Measurements from ENCODE around the gene DIPK1C. TPM values are rescaled to one million over a fixed set of nuclear protein-coding genes. Genes with fewer than 3 reads are reported as not detected.
"Not testable (repeated sequence)": the region's sequence is repeated elsewhere in the genome, so short reads cannot be mapped to it uniquely, and the experiment has no call there.

Gene DIPK1C
- total and polyA plus RNA-seq, 8 donors, result 0.12 to 0.25 (median 0.16) TPM; not detected in 5

DNA sequence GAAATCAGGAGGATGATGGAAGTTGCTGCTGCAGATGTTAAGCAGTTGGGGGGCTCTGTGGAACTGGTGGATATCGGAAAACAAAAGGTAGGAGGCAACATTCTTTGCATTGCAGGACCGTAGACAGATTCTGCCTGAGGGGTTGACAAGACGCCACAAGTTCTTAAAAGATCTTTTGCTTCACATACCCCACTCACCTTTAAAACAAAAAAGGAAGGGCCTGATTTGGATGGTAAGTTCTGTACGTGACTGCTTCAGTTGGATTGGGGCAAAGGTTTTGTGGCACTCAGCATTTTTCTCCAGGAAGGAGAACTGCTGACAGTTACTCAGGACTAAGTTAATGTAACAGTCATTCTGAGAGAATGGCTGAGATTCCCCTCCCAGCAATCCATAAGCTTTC, 44.3 kb upstream of the DIPK1C start:
- no peak for FAIRE-seq
- no peaks in the 10 kb centered on the region for H3K9me3 ChIP-seq
- peak overlapping the region in 2 of 4 donors; percentile 8 to 31 for H3K4me3 ChIP-seq
- H3K36me3 ChIP-seq, result peaks cover 0 to 23% (median 3%) of the 10 kb centered on the region in 3 donors
- DNase-seq, result no peak
- peaks cover 30 to 40% (median 32%) of the 10 kb centered on the region in 3 donors for H3K4me1 ChIP-seq
- no peaks in the 10 kb centered on the region for H3K27me3 ChIP-seq
- WGBS, 2 donors, result 43 to 61% methylated on average over 4 of the region's 4 CpGs
- TF ChIP-seq, protein P1, sequence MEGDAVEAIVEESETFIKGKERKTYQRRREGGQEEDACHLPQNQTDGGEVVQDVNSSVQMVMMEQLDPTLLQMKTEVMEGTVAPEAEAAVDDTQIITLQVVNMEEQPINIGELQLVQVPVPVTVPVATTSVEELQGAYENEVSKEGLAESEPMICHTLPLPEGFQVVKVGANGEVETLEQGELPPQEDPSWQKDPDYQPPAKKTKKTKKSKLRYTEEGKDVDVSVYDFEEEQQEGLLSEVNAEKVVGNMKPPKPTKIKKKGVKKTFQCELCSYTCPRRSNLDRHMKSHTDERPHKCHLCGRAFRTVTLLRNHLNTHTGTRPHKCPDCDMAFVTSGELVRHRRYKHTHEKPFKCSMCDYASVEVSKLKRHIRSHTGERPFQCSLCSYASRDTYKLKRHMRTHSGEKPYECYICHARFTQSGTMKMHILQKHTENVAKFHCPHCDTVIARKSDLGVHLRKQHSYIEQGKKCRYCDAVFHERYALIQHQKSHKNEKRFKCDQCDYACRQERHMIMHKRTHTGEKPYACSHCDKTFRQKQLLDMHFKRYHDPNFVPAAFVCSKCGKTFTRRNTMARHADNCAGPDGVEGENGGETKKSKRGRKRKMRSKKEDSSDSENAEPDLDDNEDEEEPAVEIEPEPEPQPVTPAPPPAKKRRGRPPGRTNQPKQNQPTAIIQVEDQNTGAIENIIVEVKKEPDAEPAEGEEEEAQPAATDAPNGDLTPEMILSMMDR (IDR thresholded peaks at IDR 0.05), result no peak
- intact Hi-C loops (cut with DNase I), result loop anchor here in 1 of 3 donors (10.0 kb wide), 1 partner anchor 53 kb away; no protein-coding TSS in a partner anchor
- peak in 2 of 4 donors; percentile 10 to 18 for ATAC-seq
- H3K27ac ChIP-seq, result peak overlapping the region; percentile 5 to 90 (median 59)

DNA sequence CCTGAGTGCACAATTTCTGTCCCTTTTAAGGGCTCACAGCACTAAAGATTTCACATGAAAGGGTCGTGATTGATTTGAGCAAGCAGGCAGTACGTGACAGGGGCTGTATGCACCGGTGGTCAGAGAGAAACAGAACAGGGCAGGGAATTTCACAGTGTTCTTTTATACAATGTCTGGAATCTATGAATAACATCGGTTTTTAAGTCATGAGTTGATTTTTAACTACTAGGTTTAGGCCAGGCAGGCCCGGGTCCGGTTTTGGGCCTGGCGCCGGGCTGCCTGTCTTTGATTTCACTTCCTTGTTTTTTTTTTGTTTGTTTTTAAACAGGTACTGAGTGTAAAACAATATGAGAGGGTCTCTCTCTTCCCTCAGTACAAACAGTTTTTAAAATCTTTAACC, 43.7 kb upstream of the DIPK1C start:
- not testable (repeated sequence) for H3K27me3 ChIP-seq, FAIRE-seq, ATAC-seq, H3K9me3 ChIP-seq, DNase-seq
- Histone ChIP-seq H3K4me3 (peak overlapping the region in 2 of 4 donors; percentile 8 to 31), H3K27ac (peak overlapping the region; percentile 5 to 90 (median 59)), H3K4me1 (peaks cover 30 to 40% (median 32%) of the 10 kb centered on the region in 3 donors), H3K36me3 (peaks cover 0 to 17% (median 3%) of the 10 kb centered on the region in 3 donors)
- WGBS, 2 donors, result 5 to 39% methylated on average over 8 of the region's 8 CpGs
- intact Hi-C loops (cut with DNase I), result loop anchor here in 1 of 3 donors (10.0 kb wide), 1 partner anchor 54 kb away; no protein-coding TSS in a partner anchor

DNA sequence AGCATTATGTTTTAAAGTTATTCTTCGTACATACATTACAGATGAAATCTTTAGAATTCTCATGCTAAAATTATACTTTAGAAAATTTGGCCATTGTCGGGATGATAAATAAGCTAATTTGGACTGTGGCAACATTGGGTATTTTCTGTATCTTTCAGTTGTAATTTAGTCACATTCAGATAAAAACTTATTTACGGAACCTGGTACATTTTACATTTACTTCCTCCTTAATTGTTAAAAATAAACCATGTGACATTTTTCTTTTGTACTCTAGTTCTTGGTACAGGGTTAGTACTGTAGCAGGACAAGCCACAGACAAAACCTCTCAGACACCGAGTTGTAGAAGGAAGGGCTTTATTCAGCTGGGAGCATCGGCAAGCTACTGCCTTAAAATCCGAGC, 43.3 kb upstream of the DIPK1C start:
- Histone ChIP-seq H3K4me3 (peak overlapping the region in 2 of 4 donors; percentile 18 to 31), H3K36me3 (peaks cover 0 to 17% (median 3%) of the 10 kb centered on the region in 3 donors), H3K4me1 (peaks cover 30 to 40% (median 32%) of the 10 kb centered on the region in 3 donors), H3K27me3 (no peaks in the 10 kb centered on the region), H3K27ac (peak overlapping the region; percentile 5 to 90 (median 59)), H3K9me3 (no peaks in the 10 kb centered on the region)
- intact Hi-C loops (cut with DNase I), result loop anchor here in 1 of 3 donors (10.0 kb wide), 1 partner anchor 54 kb away; no protein-coding TSS in a partner anchor
- FAIRE-seq (no peak), DNase-seq (no peak), ATAC-seq (no peak)
- WGBS, 2 donors, result 23 to 32% methylated on average over 6 of the region's 6 CpGs
- TF ChIP-seq, protein P1 (IDR thresholded peaks at IDR 0.05), result no peak

DNA sequence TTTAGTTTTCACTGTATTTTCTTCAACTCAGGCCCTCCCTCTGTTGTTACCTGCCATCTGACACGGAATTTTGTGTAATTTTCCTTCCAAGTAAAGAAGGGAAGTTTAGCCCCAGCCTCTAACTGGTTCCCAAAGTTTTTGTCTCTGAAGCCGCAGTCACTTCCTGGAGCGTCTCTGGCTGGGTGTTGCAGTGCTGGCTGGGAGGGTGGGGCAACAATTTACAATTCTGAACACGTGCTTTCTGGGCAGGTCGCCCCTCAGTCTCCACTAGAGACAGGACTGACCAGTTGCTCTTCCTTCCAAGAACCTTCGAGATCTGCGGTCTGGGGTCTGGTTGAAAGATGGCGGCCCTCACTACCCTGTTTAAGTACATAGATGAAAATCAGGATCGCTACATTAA, 42.5 kb upstream of the DIPK1C start:
- TF ChIP-seq, protein P1 (IDR thresholded peaks at IDR 0.05), result no peak
- Histone ChIP-seq H3K27ac (peak overlapping the region; percentile 12 to 90 (median 59)), H3K9me3 (no peaks in the 10 kb centered on the region), H3K27me3 (no peaks in the 10 kb centered on the region), H3K4me1 (peaks cover 30 to 40% (median 32%) of the 10 kb centered on the region in 3 donors), H3K36me3 (peaks cover 0 to 17% (median 3%) of the 10 kb centered on the region in 3 donors), H3K4me3 (peak overlapping the region in 2 of 4 donors; percentile 18 to 31)
- intact Hi-C loops (cut with DNase I), result loop anchor here in 1 of 3 donors (10.0 kb wide), 1 partner anchor 55 kb away; no protein-coding TSS in a partner anchor
- whole genome bisulfite sequencing, 2 donors, result 23 to 36% methylated on average over 9 of the region's 9 CpGs
- DNase-seq (peak in 4 of 6 donors; percentile 62 to 81 (median 74)), FAIRE-seq (no peak), ATAC-seq (peak; percentile 19 to 68 (median 22))

DNA sequence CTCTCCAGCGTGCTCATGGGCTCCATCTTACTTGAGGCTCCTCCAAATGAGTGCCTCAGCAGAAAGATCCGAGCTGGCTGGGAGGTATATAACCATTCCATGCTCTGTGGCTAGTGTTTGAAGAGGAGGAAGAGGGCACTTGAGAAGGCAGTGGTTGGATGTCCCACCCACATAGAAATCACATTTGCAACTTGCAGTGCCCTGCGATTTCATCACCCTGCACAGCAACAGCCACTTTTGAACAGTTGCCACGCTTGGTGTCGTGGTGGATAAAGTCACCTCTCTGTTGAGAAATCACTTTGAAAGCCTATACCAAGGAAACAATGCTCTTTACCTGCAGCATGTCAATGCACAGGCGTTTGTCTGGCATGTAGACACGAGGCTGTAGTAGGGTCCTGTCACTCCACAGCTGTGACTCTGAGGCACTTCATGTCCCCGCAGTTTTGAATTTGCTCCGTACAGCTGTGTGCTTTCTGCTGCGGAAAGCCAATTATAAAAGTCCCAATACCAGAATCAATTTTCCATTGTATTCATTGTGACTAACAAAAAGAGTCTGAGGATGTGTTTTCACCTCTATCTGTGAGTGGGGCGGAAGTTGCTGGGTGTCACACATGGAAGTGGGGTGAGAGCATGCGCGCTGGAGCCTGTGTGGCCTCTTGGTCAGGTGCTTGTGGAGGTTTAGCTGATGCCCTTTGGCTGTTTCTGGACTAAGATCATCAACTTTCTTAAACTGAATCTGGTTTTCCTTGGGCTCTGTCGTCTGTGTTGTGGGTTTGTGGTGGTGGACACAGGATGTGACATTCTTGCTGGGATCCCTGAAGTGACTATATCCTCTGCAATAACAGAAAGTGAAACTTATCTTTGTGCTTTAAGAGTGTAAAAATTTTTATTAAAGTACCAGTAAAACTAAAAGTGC, 41.9 kb upstream of the DIPK1C start:
- intact Hi-C loops (cut with DNase I), result no loop called here
- H3K4me1 ChIP-seq, result peaks cover 30 to 40% (median 32%) of the 10 kb centered on the region in 3 donors
- no peaks in the 10 kb centered on the region for H3K9me3 ChIP-seq
- peaks cover 0 to 17% (median 0%) of the 10 kb centered on the region in 3 donors for H3K36me3 ChIP-seq
- TF ChIP-seq, protein P1 (IDR thresholded peaks at IDR 0.05), result no peak
- DNase-seq (peak in 4 of 6 donors; percentile 31 to 68 (median 54)), FAIRE-seq (no peak), ATAC-seq (peak in 1 of 4 donors; percentile 4)
- peak overlapping the region; percentile 12 to 90 (median 59) for H3K27ac ChIP-seq
- no peaks in the 10 kb centered on the region for H3K27me3 ChIP-seq
- peak overlapping the region in 2 of 4 donors; percentile 18 to 31 for H3K4me3 ChIP-seq
- 25 to 49% methylated on average over 14 of the region's 14 CpGs for WGBS, 2 donors

Measured in pancreas (tissue), 10 donors.